BJ (cell line): ENCODE results near the gene ZDHHC4. TPM values are rescaled to one million over a fixed set of nuclear protein-coding genes. Genes with fewer than 3 reads are reported as not detected.

Source experiments
- CTCF ChIA-PET: fragments of 350-600 bp; formaldehyde crosslinking; extraction: SDS; loops from one replicate; lab custom pipeline; 2021; ENCODE audit warnings: antibody characterized with exemption, inconsistent platforms; lab: Yijun Ruan, JAX
- POLR2A ChIA-PET: fragments of 300-600 bp; sonication (Branson Sonifier 250); formaldehyde crosslinking; extraction: SDS; loops from one replicate; lab custom pipeline; 2021; ENCODE audit warnings: antibody characterized with exemption; lab: Charles Lee
- DNase-seq: peaks from one replicate; pipeline ENCODE4 v3.0.0-alpha.2; 2011; ENCODE audit warnings: low read depth
- H3K27me3 ChIP-seq: 2 replicates; pipeline ENCODE4 v1.6.0; 2011; ENCODE audit warnings: low read length; ENCODE audit not compliant: control insufficient read depth, insufficient read depth
- H3K36me3 ChIP-seq: 2 replicates; pipeline ENCODE4 v1.5.1; 2011; ENCODE audit warnings: low read length; ENCODE audit not compliant: control insufficient read depth, insufficient read depth
- H3K4me3 ChIP-seq: 2 replicates; pipeline ENCODE4 v1.5.1; 2011; ENCODE audit warnings: low read depth, mild to moderate bottlenecking, control low read depth, low read length
- CTCF ChIP-seq: IDR thresholded peaks from 2 replicates; pipeline ENCODE4 v1.5.1; 2011; ENCODE audit warnings: low read depth, mild to moderate bottlenecking, control low read depth, inconsistent platforms, low read length, moderate library complexity; ENCODE audit not compliant: insufficient read depth
- polyA plus RNA-seq: library from polyadenylated mRNA; depleted of rRNA; stranded (reverse); fragments of >200 nt; gene quantifications from 2 replicates; pipeline ENCODE4 v1.2.3, GENCODE V29; 2011

The ZDHHC4 gene
- polyA plus RNA-seq, 1 experiment, result 116 TPM

- CTCF ChIA-PET, result interaction anchor here (1.6 kb wide), 1 partner anchor 19 kb away, joined by 3 read pairs; no protein-coding TSS in a partner anchor
- Histone ChIP-seq H3K36me3 (no peaks in the 10 kb centered on the region), H3K27me3 (no peaks in the 10 kb centered on the region), H3K4me3 (no peak overlapping the region)
- TF ChIP-seq CTCF, result no peak; the same call in 1 of the 2 replicates
- POLR2A ChIA-PET, result no interaction called here
- DNase-seq, result no peak
These were observed 23.7 kb upstream of the ZDHHC4 start for GRCh38 chr7:6553448-6554044.

GRCh38 chr7:6554848-6555247 lies 22.4 kb upstream of the ZDHHC4 start:
- no peak for DNase-seq
- POLR2A ChIA-PET, result no interaction called here
- Histone ChIP-seq H3K36me3 (no peaks in the 10 kb centered on the region), H3K27me3 (0 out of 2 replicates have a peak, but pooled peaks cover 1% of the 10 kb centered on the region), H3K4me3 (no peak overlapping the region)
- TF ChIP-seq CTCF, result no peak
- CTCF ChIA-PET, result interaction anchor here (1.6 to 1.8 kb wide), 2 partner anchors 19 to 20 kb away, joined by 3 to 9 read pairs; no protein-coding TSS in a partner anchor

GRCh38 chr7:6556196-6556595 lies 21.1 kb upstream of the ZDHHC4 start:
- TF ChIP-seq CTCF, result no peak
- no peaks in the 10 kb centered on the region for H3K36me3 ChIP-seq
- no peak overlapping the region for H3K4me3 ChIP-seq
- no peak for DNase-seq
- ChIA-PET CTCF (interaction anchor here (0.9 to 1.8 kb wide), 2 partner anchors 18 to 34 kb away, joined by 3 to 9 read pairs; partner anchors contain the start of gene INTS15), POLR2A (no interaction called here)
- H3K27me3 ChIP-seq, result 0 out of 2 replicates have a peak, but pooled peaks cover 1% of the 10 kb centered on the region

- H3K4me3 ChIP-seq, result no peak overlapping the region
- H3K36me3 ChIP-seq, result no peaks in the 10 kb centered on the region
- POLR2A ChIA-PET, result no interaction called here
- TF ChIP-seq CTCF, result peak; percentile 51
- H3K27me3 ChIP-seq, result 0 out of 2 replicates have a peak, but pooled peaks cover 1% of the 10 kb centered on the region
- CTCF ChIA-PET, result interaction anchor here (0.7 to 1.7 kb wide), 7 partner anchors 8 to 43 kb away, joined by 3 to 7 read pairs (median 4); no protein-coding TSS in a partner anchor
- no peak for DNase-seq
These were observed 18.4 kb upstream of the ZDHHC4 start for GRCh38 chr7:6558837-6559236.

- DNase-seq, result no peak
- TF ChIP-seq CTCF, result no peak
- Histone ChIP-seq H3K4me3 (no peak overlapping the region), H3K36me3 (no peaks in the 10 kb centered on the region), H3K27me3 (0 out of 2 replicates have a peak, but pooled peaks cover 1% of the 10 kb centered on the region)
- CTCF ChIA-PET, result interaction anchor here (0.8 to 0.9 kb wide), 2 partner anchors 7 to 35 kb away, joined by 3 read pairs; no protein-coding TSS in a partner anchor
- POLR2A ChIA-PET, result no interaction called here
These were observed 17.4 kb upstream of the ZDHHC4 start for GRCh38 chr7:6559896-6560295.
